HCT116 (cell line): ENCODE measurements around the gene OPN5. TPM values are rescaled to one million over a fixed set of nuclear protein-coding genes. Genes with fewer than 3 reads are reported as not detected.

Experiments
- ATAC-seq: fragments of 200-7000 bp; cut with Tn5 transposase; 2 replicates; pipeline ENCODE4 v1.9.1; 2020; ENCODE audit warnings: mild to moderate bottlenecking, moderate library complexity
- BruUV-seq: library from RNA; stranded (reverse); fragments of 400-500 nt; replicated peaks from 2 replicates; lab custom pipeline; 2021; lab: Mats Ljungman, UMichigan
- CTCF ChIA-PET: fragments of 300-600 bp; sonication (Branson Sonifier 250); formaldehyde crosslinking; loops from one replicate; lab custom pipeline; 2021; ENCODE audit warnings: antibody characterized with exemption; lab: Charles Lee
- POLR2A ChIA-PET: fragments of 300-600, 350-600 bp; sonication (Branson Sonifier 250); formaldehyde crosslinking; loops from one replicate; lab custom pipeline; 2021; ENCODE audit warnings: antibody characterized with exemption; lab: Charles Lee
- RAD21 ChIA-PET, 2 experiments: fragments of 300-600 bp; sonication (Branson Sonifier 250); formaldehyde crosslinking; loops; one replicate each; lab custom pipeline; 2023; ENCODE audit warnings: low total read pairs in 2 of 2; ENCODE audit not compliant: uncharacterized antibody in 2 of 2, unreplicated experiment in 2 of 2, low non-redundant PET in 1 of 2; lab: Charles Lee
- DNase-seq: peaks from one replicate; pipeline ENCODE4 v3.0.0-alpha.2; 2010; ENCODE audit warnings: low read depth, low spot score
- H2AFZ ChIP-seq: fragments of 200-600 bp; shearing (Covaris generic), sonication (generic); 2 replicates; pipeline ENCODE4 v1.6.1; 2017; ENCODE audit warnings: low read depth, mixed run types, mixed read lengths, antibody characterized with exemption, low read length; ENCODE audit not compliant: poor library complexity, severe bottlenecking
- H3K27ac ChIP-seq: 2 replicates; pipeline ENCODE4 v1.5.1; 2012; ENCODE audit warnings: low read depth, low read length
- H3K27me3 ChIP-seq: fragments of 200-600 bp; sonication (generic); 2 replicates; pipeline ENCODE4 v1.6.1; 2016; ENCODE audit warnings: mixed run types, low read length, mixed read lengths; ENCODE audit not compliant: insufficient read depth
- H3K36me3 ChIP-seq, 2 experiments: fragments of 200-500 bp in 1 of 2; fragments of 200-600 bp in 1 of 2; sonication (Bioruptor generic) in 1 of 2; sonication (generic) in 1 of 2; 2 replicates each; pipeline versions ENCODE4 v1.5.1 to v1.6.1; 2014 to 2016; ENCODE audit warnings: low read length in 2 of 2, inconsistent platforms in 1 of 2, mixed read lengths in 1 of 2, mixed run types in 1 of 2; ENCODE audit not compliant: insufficient read depth in 2 of 2, control insufficient read depth in 1 of 2
- H3K4me1 ChIP-seq, 2 experiments: fragments of 200-600 bp in 1 of 2; sonication (generic) in 1 of 2; 2 replicates each; pipeline versions ENCODE4 v1.5.1 to v1.6.1; 2012 to 2017; ENCODE audit warnings: low read length in 2 of 2, inconsistent platforms in 1 of 2, mild to moderate bottlenecking in 1 of 2, mixed read lengths in 1 of 2, mixed run types in 1 of 2, moderate library complexity in 1 of 2; ENCODE audit not compliant: insufficient read depth in 2 of 2, control insufficient read depth in 1 of 2
- H3K4me2 ChIP-seq: fragments of 200-600 bp; sonication (generic); 2 replicates; pipeline ENCODE4 v1.6.1; 2017; ENCODE audit warnings: mixed run types, low read length, mixed read lengths
- H3K4me3 ChIP-seq, 2 experiments: fragments of 200-600 bp in 1 of 2; sonication (generic) in 1 of 2; replicated peaks in 1 of 2; 2 replicates each; pipeline ENCODE4 v1.5.1; 2011 to 2016; ENCODE audit warnings: low read length in 2 of 2, control low read depth in 1 of 2, low read depth in 1 of 2, mild to moderate bottlenecking in 1 of 2, mixed read lengths in 1 of 2, mixed run types in 1 of 2
- H3K79me2 ChIP-seq: fragments of 200-600 bp; sonication (generic); 2 replicates; pipeline ENCODE4 v1.6.1; 2017; ENCODE audit warnings: mild to moderate bottlenecking, mixed run types, low read length, moderate library complexity, mixed read lengths; ENCODE audit not compliant: insufficient read depth
- H3K9ac ChIP-seq: fragments of 200-600 bp; sonication (generic); 2 replicates; pipeline ENCODE4 v1.6.1; 2016; ENCODE audit warnings: low read length, mixed read lengths
- H3K9me2 ChIP-seq: fragments of 200-600 bp; sonication (generic), shearing (Covaris generic); 2 replicates; pipeline ENCODE4 v1.6.1; 2017; ENCODE audit warnings: mixed run types, mild to moderate bottlenecking, moderate library complexity; ENCODE audit not compliant: insufficient read depth
- H3K9me3 ChIP-seq, 2 experiments: fragments of 200-500 bp in 1 of 2; fragments of 200-600 bp in 1 of 2; sonication (Bioruptor generic) in 1 of 2; sonication (generic) in 1 of 2; 2 replicates each; pipeline ENCODE4 v1.6.1; 2014 to 2017; ENCODE audit warnings: low read length in 2 of 2, mixed read lengths in 2 of 2, inconsistent platforms in 1 of 2, low read depth in 1 of 2, mild to moderate bottlenecking in 1 of 2, mixed run types in 1 of 2, moderate library complexity in 1 of 2; ENCODE audit not compliant: control insufficient read depth in 1 of 2, insufficient read depth in 1 of 2
- H4K20me1 ChIP-seq: fragments of 200-600 bp; sonication (generic), shearing (Covaris generic); 2 replicates; pipeline ENCODE4 v1.6.1; 2017; ENCODE audit warnings: mixed run types, mild to moderate bottlenecking, moderate library complexity; ENCODE audit not compliant: insufficient read depth
- EGR1 ChIP-seq: IDR thresholded peaks from 2 replicates; pipeline ENCODE4 v1.6.1; 2012; ENCODE audit warnings: low read depth
- ELF1 ChIP-seq: IDR thresholded peaks from 2 replicates; pipeline ENCODE4 v1.6.1; 2012; ENCODE audit warnings: low read depth, borderline replicate concordance
- EZH2 ChIP-seq: fragments of 200-600 bp; sonication (generic); IDR thresholded peaks from 2 replicates; pipeline ENCODE4 v1.6.1; 2017; ENCODE audit warnings: antibody characterized with exemption, mixed run types
- EZH2phosphoT487 ChIP-seq: fragments of 200-600 bp; IDR thresholded peaks from 2 replicates; pipeline ENCODE4 v1.6.1; 2018; ENCODE audit warnings: antibody characterized with exemption, borderline replicate concordance
- JUND ChIP-seq: IDR thresholded peaks from 2 replicates; pipeline ENCODE4 v1.6.1; 2012
- POLR2AphosphoS5 ChIP-seq: IDR thresholded peaks from 2 replicates; pipeline ENCODE4 v1.6.1; 2011; ENCODE audit warnings: mild to moderate bottlenecking, low read depth, low read length, moderate library complexity
- SRF ChIP-seq: IDR thresholded peaks from 2 replicates; pipeline ENCODE4 v1.6.1; 2012; ENCODE audit warnings: low read depth
- ZNF274 ChIP-seq: fragments of 200-500 bp; sonication (Bioruptor generic); IDR thresholded peaks from 2 replicates; pipeline ENCODE4 v1.6.1; 2014; ENCODE audit warnings: mild to moderate bottlenecking, low read depth, low read length, inconsistent platforms
- intact Hi-C: fragments of 100-400 bp; cut with micrococcal nuclease; formaldehyde crosslinking; loops from 2 replicates; pipeline ENCODE4 v1.10.0; 2022
- total RNA-seq: library from RNA; stranded (reverse); gene quantifications from one replicate; pipeline ENCODE4 v1.2.1, GENCODE V29; 2021; ENCODE audit not compliant: unreplicated experiment

The OPN5 gene
- total RNA-seq, 1 experiment from 2014 or later: not detected

DNA sequence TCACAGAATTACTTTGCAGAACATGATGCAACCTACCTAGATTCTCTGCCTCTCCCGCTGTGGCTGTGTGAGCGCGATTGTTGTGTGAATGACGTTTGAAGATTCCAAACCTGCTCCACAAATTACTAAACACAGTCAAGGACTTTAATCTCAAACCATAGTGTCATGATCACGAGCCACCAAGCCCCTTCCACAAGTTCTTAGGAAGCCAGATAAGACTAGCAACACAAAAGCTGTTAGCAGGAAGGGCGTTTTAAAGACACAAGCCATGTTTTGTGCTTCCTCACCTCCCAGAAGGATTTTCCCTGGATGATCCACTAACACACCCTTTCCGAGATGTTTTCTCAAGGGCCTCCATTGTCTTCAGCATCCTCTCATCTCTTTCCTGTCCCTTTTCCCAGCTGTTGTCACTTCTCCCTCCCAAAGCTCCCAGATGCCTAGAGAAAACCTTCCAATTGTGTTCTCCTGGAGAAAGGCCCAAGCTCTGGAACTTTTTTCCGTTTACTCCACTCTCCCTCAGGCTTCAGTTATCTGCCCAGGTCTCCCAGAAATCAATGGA is 12.8 kb downstream of the OPN5 start:
- Histone ChIP-seq H3K4me2 (no peak overlapping the region), H3K9ac (no peak overlapping the region), H3K9me3 (no peaks in the 10 kb centered on the region), H3K79me2 (no peaks in the 10 kb centered on the region), H3K9me2 (no peaks in the 10 kb centered on the region), H3K36me3 (no peaks in the 10 kb centered on the region), H3K27me3 (no peaks in the 10 kb centered on the region), H3K27ac (no peak overlapping the region), H3K4me1 (no peaks in the 10 kb centered on the region), H4K20me1 (no peaks in the 10 kb centered on the region), H2AFZ (no peak overlapping the region), H3K4me3 (no peak overlapping the region)
- ChIA-PET CTCF (no interaction called here), RAD21 (no interaction called here), POLR2A (no interaction called here)
- ATAC-seq (no peak), DNase-seq (no peak)
- TF ChIP-seq EGR1: no peak
- TF ChIP-seq EZH2phosphoT487: no peak
- no peak for TF ChIP-seq SRF
- no peak for TF ChIP-seq POLR2AphosphoS5
- TF ChIP-seq JUND: no peak
- no peak for TF ChIP-seq EZH2
- no peak for TF ChIP-seq ZNF274
- intact Hi-C loops: no loop called here
- no TSS peak for BruUV-seq

DNA sequence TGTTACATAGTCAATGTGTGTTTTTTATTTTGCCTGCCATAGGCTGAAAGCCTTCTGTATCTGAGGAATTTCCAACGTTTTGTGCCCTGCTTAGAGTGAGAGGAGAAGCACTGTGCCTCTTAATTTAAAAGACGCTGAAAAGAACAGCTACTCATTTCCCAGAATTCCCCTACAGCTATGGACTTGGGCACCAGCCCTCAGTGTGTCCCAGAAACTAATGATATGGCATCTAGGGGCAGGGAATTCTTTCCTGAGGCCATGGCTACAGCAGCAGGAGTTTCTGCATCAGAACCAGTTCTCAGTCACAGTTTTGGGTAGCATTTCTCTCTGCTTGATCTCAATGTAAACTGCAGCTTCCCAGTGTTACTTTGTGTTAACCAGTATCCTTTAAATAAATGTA is 20.2 kb downstream of the OPN5 start:
- ATAC-seq (no peak), DNase-seq (no peak)
- Histone ChIP-seq H3K79me2 (no peaks in the 10 kb centered on the region), H3K27me3 (no peaks in the 10 kb centered on the region), H3K9ac (no peak overlapping the region), H4K20me1 (no peaks in the 10 kb centered on the region), H3K36me3 (no peaks in the 10 kb centered on the region), H3K9me3 (no peaks in the 10 kb centered on the region), H2AFZ (no peak overlapping the region), H3K27ac (no peak overlapping the region), H3K9me2 (no peaks in the 10 kb centered on the region), H3K4me2 (no peak overlapping the region), H3K4me3 (no peak overlapping the region), H3K4me1 (no peaks in the 10 kb centered on the region)
- RAD21 ChIA-PET: no interaction called here
- CTCF ChIA-PET: interaction anchor here (1.4 kb wide), 1 partner anchor 9 kb away, joined by 3 read pairs; no protein-coding TSS in a partner anchor
- POLR2A ChIA-PET: interaction anchor here (1.2 kb wide), 1 partner anchor 12 kb away, joined by 3 read pairs; no protein-coding TSS in a partner anchor
- intact Hi-C loops: no loop called here
- TF ChIP-seq ELF1: no peak
- TF ChIP-seq EZH2phosphoT487: no peak
- no TSS peak for BruUV-seq
